Motor neuron (in vitro differentiated cells): ENCODE measurements around the gene FSTL4. TPM values are rescaled to one million over a fixed set of nuclear protein-coding genes. Genes with fewer than 3 reads are reported as not detected.

Source experiments
- ATAC-seq, 8 experiments: fragments of 200-7000 bp; cut with Tn5 transposase; replicated peaks in 6 of 8; 2 replicates each; pipeline ENCODE4 v1.8.0; 2021; ENCODE audit warnings: mild to moderate bottlenecking in 8 of 8, moderate library complexity in 8 of 8
- H3K27ac ChIP-seq, 2 donors: fragments of 250-450 bp; sonication (Bioruptor Pico); 2 replicates each; pipeline ENCODE4 v1.9.0; 2021; ENCODE audit warnings: antibody characterized with exemption in 2 of 2, mild to moderate bottlenecking in 2 of 2, moderate library complexity in 1 of 2
- H3K4me1 ChIP-seq, 2 donors: fragments of 250-450 bp; sonication (Bioruptor Pico); replicated peaks in 1 of 2; 2 replicates each; pipeline ENCODE4 v1.6.1; 2021; ENCODE audit warnings: antibody characterized with exemption in 2 of 2, mild to moderate bottlenecking in 2 of 2, moderate library complexity in 1 of 2
- H3K4me3 ChIP-seq, 5 donors: fragments of 250-450 bp; sonication (Bioruptor Pico); 2 replicates each; pipeline ENCODE4 v1.9.0; 2021; ENCODE audit warnings: antibody characterized with exemption in 5 of 5, mild to moderate bottlenecking in 5 of 5, moderate library complexity in 4 of 5
- WGBS, 10 experiments: fragments of 450-650 bp; shearing (Covaris generic); methylation state at CpG; one replicate each; pipeline ENCODE4 v1.0.0; 2022; 5-methylcytosine and 5-hydroxymethylcytosine counted together
- in situ Hi-C, 9 experiments: fragments of 400-800 bp; cut with MboI; loops; one replicate each; pipeline ENCODE4 v1.15.0; 2021; ENCODE audit warnings: low sequenced_read_pairs in 9 of 9, low pct_unique_long_range_greater_than_20kb in 2 of 9; ENCODE audit not compliant: unreplicated experiment in 9 of 9
- total RNA-seq, 8 experiments: library from RNA; unstranded; fragments of 300-600 nt; gene quantifications; 2 replicates each; pipeline versions ENCODE4 v1.2.3 to v1.2.4, GENCODE V29; 2022

Gene FSTL4
- total RNA-seq, 8 experiments from 2014 or later: 0.13 to 5.5 (median 1.9) TPM

DNA sequence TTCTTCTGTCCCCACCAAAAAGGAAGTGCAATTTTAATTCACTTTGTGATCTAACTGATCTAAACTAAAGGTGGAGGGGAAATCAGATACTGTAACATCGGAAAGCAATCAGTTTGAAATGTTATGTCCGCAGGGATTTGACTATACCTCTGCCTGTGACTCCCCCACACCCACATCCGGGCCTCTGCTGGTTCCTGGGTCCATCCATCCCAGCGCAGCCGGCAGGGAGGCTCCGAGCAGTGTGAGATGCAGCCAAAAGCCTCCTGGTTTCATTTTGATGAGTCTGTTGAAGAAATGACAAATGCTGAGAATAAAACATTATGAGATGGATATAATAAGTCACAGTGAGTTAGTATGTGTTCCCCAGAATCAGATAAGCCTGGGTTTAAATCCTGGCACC is 8.6 kb downstream of the FSTL4 start:
- peaks cover 0 to 7% of the 10 kb centered on the region in 2 donors for H3K4me1 ChIP-seq
- ATAC-seq: no peak
- in situ Hi-C loops: no loop called here
- WGBS, 10 experiments: 23 to 81% (median 76%) methylated on average over 3 to 5 of the region's 6 CpGs; no CpG with 5 or more reads in 4 of the 10 experiments
- H3K4me3 ChIP-seq: no peak overlapping the region
- H3K27ac ChIP-seq: no peak overlapping the region

GRCh38 chr5:133602835-133603380 is 9.4 kb downstream of the FSTL4 start:
- H3K4me3 ChIP-seq: no peak overlapping the region
- peaks cover 0 to 7% of the 10 kb centered on the region in 2 donors for H3K4me1 ChIP-seq
- WGBS, 10 experiments: 0 to 26% (median 15%) methylated on average over 1 to 2 of the region's 2 CpGs; no CpG with 5 or more reads in 2 of the 10 experiments
- no peak overlapping the region for H3K27ac ChIP-seq
- no peak for ATAC-seq
- in situ Hi-C loops: no loop called here

GRCh38 chr5:133599600-133599999 is 12.7 kb downstream of the FSTL4 start:
- peaks cover 0 to 7% of the 10 kb centered on the region in 2 donors for H3K4me1 ChIP-seq
- ATAC-seq: no peak
- H3K4me3 ChIP-seq: no peak overlapping the region
- H3K27ac ChIP-seq: no peak overlapping the region
- in situ Hi-C loops: no loop called here
- WGBS, 10 experiments: 24 to 93% (median 83%) methylated on average over 1 to 5 of the region's 6 CpGs; no CpG with 5 or more reads in 3 of the 10 experiments

GRCh38 chr5:133599044-133599443 is 13.3 kb downstream of the FSTL4 start:
- ATAC-seq: no peak
- in situ Hi-C loops: no loop called here
- Histone ChIP-seq H3K4me1 (peaks cover 0 to 7% of the 10 kb centered on the region in 2 donors), H3K27ac (no peak overlapping the region), H3K4me3 (no peak overlapping the region)
- 28 to 100% (median 86%) methylated on average over 1 to 8 of the region's 8 CpGs; no CpG with 5 or more reads in 1 of the 10 experiments for WGBS, 10 experiments

DNA sequence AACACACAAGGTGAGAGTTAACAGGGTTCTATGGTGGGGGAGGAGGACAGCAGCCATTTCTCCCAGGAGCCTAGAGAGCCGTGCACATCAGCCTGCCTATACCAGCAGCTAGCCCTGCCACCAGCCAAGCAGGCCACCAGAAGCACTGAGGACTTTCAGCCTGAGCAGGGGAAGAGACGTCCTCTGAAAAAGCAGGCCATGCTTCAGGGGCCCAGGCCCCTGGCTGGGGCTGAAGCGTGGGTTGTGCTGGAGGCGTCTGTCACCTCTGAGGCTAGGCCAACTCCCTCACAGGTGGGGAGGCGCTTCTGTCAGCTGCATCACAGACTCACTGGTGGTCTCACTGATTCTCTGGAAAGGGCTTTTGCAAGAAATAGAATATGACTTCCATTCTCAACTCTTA is 16.3 kb downstream of the FSTL4 start:
- in situ Hi-C loops: no loop called here
- Histone ChIP-seq H3K4me3 (no peak overlapping the region), H3K4me1 (no peaks in the 10 kb centered on the region), H3K27ac (no peak overlapping the region)
- ATAC-seq: no peak
- 0 to 100% (median 49%) methylated on average over 1 to 5 of the region's 5 CpGs; no CpG with 5 or more reads in 4 of the 10 experiments for WGBS, 10 experiments

DNA sequence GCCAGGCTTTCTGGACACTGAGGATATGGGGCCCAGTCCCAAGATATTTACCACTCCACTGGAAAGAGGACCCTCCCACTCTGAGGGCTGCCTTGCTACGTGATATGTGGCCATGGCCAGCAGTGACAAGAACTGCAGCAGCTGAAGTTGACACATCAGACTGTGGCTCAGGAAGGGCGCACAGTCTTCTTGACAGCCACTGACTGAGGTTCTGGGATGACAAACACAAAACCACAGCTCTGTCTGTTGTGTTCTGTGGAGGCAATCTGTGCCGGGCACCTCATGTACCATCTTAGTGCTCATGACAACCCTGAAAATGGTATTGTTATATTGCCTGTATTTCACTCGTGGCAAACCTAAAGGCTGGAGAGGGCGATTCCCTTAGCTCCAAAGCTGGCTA is 16.9 kb downstream of the FSTL4 start:
- in situ Hi-C loops: no loop called here
- Histone ChIP-seq H3K4me1 (no peaks in the 10 kb centered on the region), H3K27ac (no peak overlapping the region), H3K4me3 (no peak overlapping the region)
- 10 to 100% (median 62%) methylated on average over 1 to 5 of the region's 5 CpGs; no CpG with 5 or more reads in 1 of the 10 experiments for WGBS, 10 experiments
- ATAC-seq: no peak

DNA sequence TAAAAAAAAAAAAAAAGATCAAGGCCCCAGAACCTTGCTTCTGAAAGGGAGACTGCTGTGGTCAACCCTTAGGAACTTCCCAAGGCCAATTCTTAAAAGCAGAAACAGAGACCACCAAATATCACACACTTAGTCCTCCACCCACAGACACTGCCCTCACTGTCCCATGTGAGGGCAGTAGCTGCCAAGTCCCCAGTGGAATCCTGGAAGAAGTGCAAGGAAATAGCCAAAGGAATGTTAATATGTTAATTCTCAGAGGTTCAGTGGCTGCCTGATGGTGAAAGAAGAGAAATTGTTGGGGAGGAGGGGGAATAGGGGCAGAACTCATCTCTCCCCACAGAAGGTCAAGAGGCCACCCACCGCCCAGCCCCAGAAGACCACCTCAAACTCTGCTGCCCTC is 23.1 kb downstream of the FSTL4 start:
- Histone ChIP-seq H3K4me1 (no peaks in the 10 kb centered on the region), H3K4me3 (no peak overlapping the region), H3K27ac (no peak overlapping the region)
- ATAC-seq: peak in 3 of 8 experiments; percentile 39 to 94 (median 70)
- 0% methylated on average over 1 of the region's 1 CpG; no CpG with 5 or more reads in 9 of the 10 experiments for WGBS, 10 experiments
- in situ Hi-C loops: no loop called here

DNA sequence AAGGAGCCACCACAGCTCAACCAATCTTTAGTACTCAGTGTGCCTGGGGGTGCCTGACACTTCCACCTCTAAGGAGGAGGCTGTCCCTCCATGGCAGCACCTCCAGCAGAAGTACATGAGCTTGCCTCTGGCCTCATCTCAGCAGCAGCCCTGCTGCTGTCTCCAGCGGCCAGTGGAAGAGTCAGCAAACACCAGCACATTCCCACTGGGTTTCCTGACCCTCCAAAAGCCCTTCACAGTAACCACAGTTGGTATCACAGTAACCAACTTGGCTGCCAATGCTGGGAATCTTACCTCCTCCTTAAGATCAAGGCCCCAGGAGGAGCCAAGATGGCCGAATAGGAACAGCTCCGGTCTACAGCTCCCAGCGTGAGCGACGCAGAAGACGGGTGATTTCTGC is 29.4 kb downstream of the FSTL4 start:
- in situ Hi-C loops: no loop called here
- Histone ChIP-seq H3K27ac (no peak overlapping the region), H3K4me3 (no peak overlapping the region), H3K4me1 (no peaks in the 10 kb centered on the region)
- 0 to 100% methylated on average over 1 of the region's 7 CpGs; no CpG with 5 or more reads in 8 of the 10 experiments for WGBS, 10 experiments
- no peak for ATAC-seq

DNA sequence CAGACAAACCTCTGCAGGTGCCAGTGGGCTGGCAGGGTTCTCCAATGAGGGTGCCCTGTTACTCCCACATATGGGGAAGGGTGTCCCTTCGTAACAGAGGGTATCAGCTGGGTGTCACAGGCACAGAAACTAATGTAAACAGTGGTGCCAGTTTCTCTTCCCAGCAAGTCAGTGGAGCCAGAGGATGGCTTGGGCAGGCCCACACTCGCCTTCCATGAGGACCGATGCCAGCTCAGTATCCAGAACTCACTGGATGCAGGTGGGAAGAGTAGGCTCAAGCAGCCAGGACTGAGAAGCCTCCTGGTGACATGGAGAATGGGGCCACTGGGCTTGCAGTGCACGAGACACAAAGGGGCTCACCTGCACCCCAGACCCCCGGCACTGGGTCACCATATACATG is 30.4 kb downstream of the FSTL4 start:
- no peaks in the 10 kb centered on the region for H3K4me1 ChIP-seq
- 0 to 96% (median 75%) methylated on average over 1 to 4 of the region's 5 CpGs; no CpG with 5 or more reads in 5 of the 10 experiments for WGBS, 10 experiments
- in situ Hi-C loops: no loop called here
- ATAC-seq: no peak
- no peak overlapping the region for H3K4me3 ChIP-seq
- no peak overlapping the region for H3K27ac ChIP-seq

- ATAC-seq: no peak
- H3K27ac ChIP-seq: no peak overlapping the region
- 31 to 92% (median 71%) methylated on average over 1 to 5 of the region's 5 CpGs; no CpG with 5 or more reads in 2 of the 10 experiments for WGBS, 10 experiments
- no peak overlapping the region for H3K4me3 ChIP-seq
- in situ Hi-C loops: no loop called here
- no peaks in the 10 kb centered on the region for H3K4me1 ChIP-seq
These were observed 31.0 kb downstream of the FSTL4 start for GRCh38 chr5:133581348-133581747.

GRCh38 chr5:133580618-133581017 is 31.7 kb downstream of the FSTL4 start:
- in situ Hi-C loops: no loop called here
- Histone ChIP-seq H3K4me3 (no peak overlapping the region), H3K4me1 (peaks cover 3 to 5% of the 10 kb centered on the region in 2 donors), H3K27ac (no peak overlapping the region)
- WGBS, 10 experiments: 28 to 90% (median 59%) methylated on average over 2 to 7 of the region's 7 CpGs; no CpG with 5 or more reads in 5 of the 10 experiments
- no peak for ATAC-seq

- ATAC-seq: no peak
- Histone ChIP-seq H3K4me1 (peaks cover 3 to 7% of the 10 kb centered on the region in 2 donors), H3K4me3 (no peak overlapping the region), H3K27ac (no peak overlapping the region)
- in situ Hi-C loops: no loop called here
- WGBS, 10 experiments: 20 to 56% (median 24%) methylated on average over 1 to 2 of the region's 4 CpGs; no CpG with 5 or more reads in 6 of the 10 experiments
These were observed 32.6 kb downstream of the FSTL4 start for GRCh38 chr5:133579766-133580165.

- 0 to 100% (median 30%) methylated on average over 1 of the region's 1 CpG; no CpG with 5 or more reads in 2 of the 10 experiments for WGBS, 10 experiments
- Histone ChIP-seq H3K4me1 (no peaks in the 10 kb centered on the region), H3K27ac (no peak overlapping the region)
These were observed 43.0 kb downstream of the FSTL4 start for GRCh38 chr5:133569347-133569746.

GRCh38 chr5:133565993-133566392 is 46.3 kb downstream of the FSTL4 start:
- WGBS, 10 experiments: 0 to 45% (median 33%) methylated on average over 1 to 3 of the region's 3 CpGs; no CpG with 5 or more reads in 1 of the 10 experiments
- Histone ChIP-seq H3K27ac (no peak overlapping the region), H3K4me3 (no peak overlapping the region), H3K4me1 (no peaks in the 10 kb centered on the region)
- in situ Hi-C loops: loop anchor here in 1 of 9 experiments (25.0 kb wide), 1 partner anchor 296 kb away; no protein-coding TSS in a partner anchor
- peak in 4 of 8 experiments; percentile 33 to 62 (median 54) for ATAC-seq

More at GRCh38 chr5:133569347-133569746, 43.0 kb downstream of the FSTL4 start:
- in situ Hi-C loops: loop anchor here in 1 of 9 experiments (25.0 kb wide), 1 partner anchor 293 kb away; no protein-coding TSS in a partner anchor
- no peak for ATAC-seq
- H3K4me3 ChIP-seq: no peak overlapping the region
